Stimulated activated CD4-positive, alpha-beta T cell treated with anti-CD3 and anti-CD28 coated beads, TNF-alpha, amount 100 ng/mL, for 48 hours (primary cell): ENCODE measurements around the gene RLN1.
"Not testable (repeated sequence)": the region's sequence is repeated elsewhere in the genome, so short reads cannot be mapped to it uniquely, and the experiment has no call there.

Source experiments
- DNase-seq, 3 donors: peaks; one replicate each; pipeline ENCODE4 v3.0.0-alpha.2; 2020; ENCODE audit warnings: low read depth in 3 of 3

The RLN1 gene

DNA sequence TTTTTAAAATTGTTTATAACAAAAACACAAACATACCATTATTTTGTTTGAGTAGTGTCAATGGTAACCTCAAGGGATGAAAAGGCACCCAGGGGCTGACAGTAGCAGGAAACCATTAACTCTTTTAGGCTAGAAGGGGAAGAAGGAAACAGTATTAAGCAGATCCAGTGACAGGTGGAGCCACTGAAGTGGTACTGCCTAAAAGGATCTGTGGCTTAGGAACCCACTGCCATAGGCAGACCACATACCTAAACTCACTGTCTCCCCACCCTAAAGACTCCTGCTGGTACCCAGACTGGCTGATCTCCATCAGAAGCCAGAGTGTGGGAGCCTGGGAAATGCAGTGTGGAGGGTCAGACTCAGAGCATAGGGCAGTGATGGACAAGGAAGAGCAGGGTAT lies 13.5 kb downstream of the RLN1 start:
- DNase-seq = no peak

- DNase-seq = not testable (repeated sequence)
Observed at GRCh38 chr9:5321601-5322000, 18.1 kb downstream of the RLN1 start.

- DNase-seq = no peak
Observed at GRCh38 chr9:5321058-5321457, 18.6 kb downstream of the RLN1 start.

DNA sequence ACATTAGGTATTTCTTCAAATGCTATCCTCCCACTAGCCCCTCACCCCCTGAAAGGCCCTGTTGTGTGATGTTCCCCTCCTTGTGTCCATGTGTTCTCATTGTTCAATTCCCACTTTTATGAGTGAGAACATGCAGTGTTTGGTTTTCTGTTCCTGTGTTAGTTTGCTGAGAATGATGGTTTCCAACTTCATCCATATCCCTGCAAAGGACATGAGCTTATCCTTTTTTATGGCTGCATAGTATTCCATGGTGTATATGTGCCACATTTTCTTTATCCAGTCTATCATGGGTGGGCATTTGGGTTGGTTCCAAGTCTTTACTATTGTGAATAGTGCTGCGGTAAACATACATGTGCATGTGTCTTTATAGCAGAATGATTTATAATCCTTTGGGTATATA lies 23.3 kb downstream of the RLN1 start:
- DNase-seq = not testable (repeated sequence)

- DNase-seq = no peak
Observed at GRCh38 chr9:5315187-5315923, 24.3 kb downstream of the RLN1 start.

- DNase-seq = no peak
Observed at GRCh38 chr9:5310851-5311250, 28.8 kb downstream of the RLN1 start.

- no peak for DNase-seq
Observed at GRCh38 chr9:5305741-5306140, 33.9 kb downstream of the RLN1 start.

- not testable (repeated sequence) for DNase-seq
Observed at GRCh38 chr9:5303840-5304795, 35.6 kb downstream of the RLN1 start, which contains the start of gene RLN2. Gene RLN2, minus strand, starts transcription at chr9:5304716. Its CDS starts 136 bp downstream, at chr9:5304580.

GRCh38 chr9:5301544-5301943 lies 38.1 kb downstream of the RLN1 start:
- DNase-seq = no peak

GRCh38 chr9:5292141-5292540 lies 47.5 kb downstream of the RLN1 start:
- DNase-seq = no peak

GRCh38 chr9:5288591-5288990 lies 51.1 kb downstream of the RLN1 start:
- no peak for DNase-seq

DNA sequence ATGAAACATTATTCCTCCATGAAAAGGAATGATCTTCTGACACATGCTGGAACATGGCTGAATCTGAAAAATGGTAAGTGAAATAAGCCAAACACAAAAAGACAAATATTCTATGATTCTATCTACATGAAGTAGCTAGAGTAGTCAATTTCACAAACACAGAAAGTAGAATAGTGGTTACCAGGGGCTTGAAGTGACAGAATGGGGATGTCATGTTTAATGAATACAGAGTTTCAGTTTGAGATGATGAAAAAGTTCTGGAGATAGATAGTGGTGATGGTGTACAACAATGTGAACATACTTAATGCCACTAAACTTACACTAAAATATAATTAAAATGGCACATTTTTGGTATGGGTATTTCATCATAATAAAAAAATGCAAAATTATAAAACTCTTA lies 53.4 kb downstream of the RLN1 start:
- no peak for DNase-seq
